Transverse colon (tissue), 4 donors: ENCODE measurements around the gene NUP54.

Source experiments
- CTCF ChIP-seq, 5 experiments: fragments of 200-600 bp in 3 of 5; fragments of 450-650 bp in 2 of 5; sonication (generic) in 3 of 5; IDR thresholded peaks; 1 replicate in 2 of 5; 2 replicates in 3 of 5; pipeline ENCODE4 v1.5.1; 2016 to 2017; ENCODE audit warnings: antibody characterized with exemption in 5 of 5, inconsistent platforms in 3 of 5, mild to moderate bottlenecking in 2 of 5, moderate library complexity in 1 of 5
- EP300 ChIP-seq: sonication (generic); formaldehyde crosslinking; IDR thresholded peaks from one replicate; pipeline ENCODE4 v1.6.1; 2017; ENCODE audit warnings: antibody characterized with exemption, low read depth
- POLR2A ChIP-seq: fragments of 450-650 bp; IDR thresholded peaks from one replicate; pipeline ENCODE4 v1.6.1; 2016; ENCODE audit warnings: antibody characterized with exemption, mild to moderate bottlenecking, moderate library complexity
- POLR2AphosphoS5 ChIP-seq, 3 donors: sonication (generic); formaldehyde crosslinking; IDR thresholded peaks; one replicate each; pipeline ENCODE4 v1.6.1; 2016; ENCODE audit warnings: antibody characterized with exemption in 3 of 3

GRCh38 chr4:76196376-76196775 lies 48.2 kb upstream of the NUP54 start:
- no peak for TF ChIP-seq CTCF (IDR thresholded peaks at IDR 0.05)
- TF ChIP-seq POLR2AphosphoS5 (IDR thresholded peaks at IDR 0.05) = no peak
- TF ChIP-seq POLR2A = no peak
- TF ChIP-seq EP300 = no peak
